Prostate gland (tissue), 2 donors: Measurements from ENCODE around the gene LDHAL6B. TPM values are rescaled to one million over a fixed set of nuclear protein-coding genes. Genes with fewer than 3 reads are reported as not detected.
"Not testable (repeated sequence)": the region's sequence is repeated elsewhere in the genome, so short reads cannot be mapped to it uniquely, and the experiment has no call there.

Experiments
- DNase-seq: peaks from one replicate; pipeline ENCODE4 v3.0.0-alpha.2; 2019; ENCODE audit warnings: low spot score
- H3K27ac ChIP-seq, 2 donors: fragments of 200-600 bp; sonication (generic); 2 replicates each; pipeline ENCODE4 v1.5.1; 2017 to 2019
- H3K27me3 ChIP-seq: fragments of 200-600 bp; sonication (generic); replicated peaks from 2 replicates; pipeline ENCODE4 v1.5.1; 2019; ENCODE audit not compliant: insufficient read depth
- H3K36me3 ChIP-seq, 2 donors: fragments of 200-600 bp; sonication (generic); 1 replicate in 1 of 2; 2 replicates in 1 of 2; pipeline versions ENCODE4 v1.5.1 to v1.8.1; 2017 to 2019
- H3K4me1 ChIP-seq: fragments of 200-600 bp; sonication (generic); replicated peaks from 2 replicates; pipeline ENCODE4 v1.5.1; 2019
- H3K4me3 ChIP-seq, 2 donors: fragments of 200-600 bp; sonication (generic); 2 replicates each; pipeline ENCODE4 v1.5.1; 2017 to 2019
- H3K9me3 ChIP-seq: fragments of 200-600 bp; sonication (generic); 2 replicates; pipeline ENCODE4 v1.5.1; 2017
- POLR2A ChIP-seq: fragments of 450-650 bp; IDR thresholded peaks from one replicate; pipeline ENCODE4 v1.6.1; 2016; ENCODE audit warnings: antibody characterized with exemption, mild to moderate bottlenecking
- POLR2AphosphoS5 ChIP-seq: sonication (generic); formaldehyde crosslinking; IDR thresholded peaks from one replicate; pipeline ENCODE4 v1.6.1; 2017; ENCODE audit warnings: antibody characterized with exemption
- WGBS: methylation state at CpG from one replicate; pipeline ENCODE4 v1.1.5; 2018; 5-methylcytosine and 5-hydroxymethylcytosine counted together
- intact Hi-C: fragments of 100-400 bp; cut with DNase I; formaldehyde crosslinking; loops from one replicate; pipeline ENCODE4 v1.14.2; 2022
- total RNA-seq, 2 donors: library from RNA; depleted of rRNA; stranded (reverse); fragments of >200 nt; gene quantifications; one replicate each; pipeline ENCODE4 v1.1.0, GENCODE V29; 2016
- TF ChIP-seq, protein P1 (sequence below), 4 experiments: fragments of 200-600 bp in 2 of 4; fragments of 450-650 bp in 2 of 4; sonication (generic) in 2 of 4; IDR thresholded peaks; 1 replicate in 3 of 4; 2 replicates in 1 of 4; pipeline ENCODE4 v1.5.1; 2016 to 2019; ENCODE audit warnings: antibody characterized with exemption in 4 of 4, mild to moderate bottlenecking in 2 of 4, moderate library complexity in 2 of 4

The LDHAL6B gene
- total RNA-seq, 2 donors from 2014 or later = 6.0 TPM; not detected in 1

DNA sequence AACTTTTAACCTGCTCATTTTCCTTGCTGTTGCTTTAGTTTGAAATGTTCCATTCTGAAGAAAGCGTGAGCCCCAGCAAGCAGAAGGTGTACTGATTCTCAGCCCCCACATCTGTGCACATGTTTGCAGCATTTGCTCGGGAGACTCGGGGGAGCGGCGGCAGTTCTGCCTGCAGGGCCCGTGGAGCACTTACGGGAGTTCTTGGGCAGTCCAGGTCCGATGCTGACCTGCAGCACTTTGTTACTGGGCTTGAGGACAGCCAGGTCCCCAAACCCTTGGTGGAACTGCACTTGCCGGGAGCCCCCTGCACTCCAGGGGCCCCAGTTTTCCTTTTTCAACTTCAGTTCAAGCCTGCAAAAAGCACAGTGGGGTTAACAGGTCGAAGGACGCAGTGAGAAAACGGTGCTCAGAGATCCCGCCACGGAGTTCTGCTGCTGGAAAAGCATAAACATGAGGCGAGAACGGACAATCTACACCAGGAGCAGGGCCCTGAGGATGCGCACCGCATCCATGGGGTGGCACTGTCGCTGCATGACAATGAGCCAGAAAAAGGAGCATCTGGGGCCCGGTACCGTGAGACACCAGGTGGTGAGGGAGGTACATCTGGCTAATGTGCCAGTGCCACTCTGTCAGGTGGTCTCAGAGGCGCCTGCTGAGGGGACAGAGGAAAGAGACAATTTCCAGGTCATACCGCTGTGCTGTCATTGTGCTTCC is 45.6 kb upstream of the LDHAL6B start:
- Histone ChIP-seq H3K27ac (no peak overlapping the region), H3K27me3 (no peaks in the 10 kb centered on the region), H3K4me1 (peaks cover 17% of the 10 kb centered on the region), H3K36me3 (no peaks in the 10 kb centered on the region), H3K4me3 (no peak overlapping the region), H3K9me3 (no peaks in the 10 kb centered on the region)
- TF ChIP-seq, protein P1, sequence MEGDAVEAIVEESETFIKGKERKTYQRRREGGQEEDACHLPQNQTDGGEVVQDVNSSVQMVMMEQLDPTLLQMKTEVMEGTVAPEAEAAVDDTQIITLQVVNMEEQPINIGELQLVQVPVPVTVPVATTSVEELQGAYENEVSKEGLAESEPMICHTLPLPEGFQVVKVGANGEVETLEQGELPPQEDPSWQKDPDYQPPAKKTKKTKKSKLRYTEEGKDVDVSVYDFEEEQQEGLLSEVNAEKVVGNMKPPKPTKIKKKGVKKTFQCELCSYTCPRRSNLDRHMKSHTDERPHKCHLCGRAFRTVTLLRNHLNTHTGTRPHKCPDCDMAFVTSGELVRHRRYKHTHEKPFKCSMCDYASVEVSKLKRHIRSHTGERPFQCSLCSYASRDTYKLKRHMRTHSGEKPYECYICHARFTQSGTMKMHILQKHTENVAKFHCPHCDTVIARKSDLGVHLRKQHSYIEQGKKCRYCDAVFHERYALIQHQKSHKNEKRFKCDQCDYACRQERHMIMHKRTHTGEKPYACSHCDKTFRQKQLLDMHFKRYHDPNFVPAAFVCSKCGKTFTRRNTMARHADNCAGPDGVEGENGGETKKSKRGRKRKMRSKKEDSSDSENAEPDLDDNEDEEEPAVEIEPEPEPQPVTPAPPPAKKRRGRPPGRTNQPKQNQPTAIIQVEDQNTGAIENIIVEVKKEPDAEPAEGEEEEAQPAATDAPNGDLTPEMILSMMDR (IDR thresholded peaks at IDR 0.05) = peak in 3 of 4 experiments; percentile 31 to 61 (median 53)
- TF ChIP-seq POLR2AphosphoS5 = no peak
- DNase-seq = no peak
- WGBS = 84% methylated on average over 23 of the region's 23 CpGs
- intact Hi-C loops = loop anchor here (5.0 to 10.0 kb wide), 2 partner anchors 176 to 331 kb away; partner anchors contain the start of gene RNF111

DNA sequence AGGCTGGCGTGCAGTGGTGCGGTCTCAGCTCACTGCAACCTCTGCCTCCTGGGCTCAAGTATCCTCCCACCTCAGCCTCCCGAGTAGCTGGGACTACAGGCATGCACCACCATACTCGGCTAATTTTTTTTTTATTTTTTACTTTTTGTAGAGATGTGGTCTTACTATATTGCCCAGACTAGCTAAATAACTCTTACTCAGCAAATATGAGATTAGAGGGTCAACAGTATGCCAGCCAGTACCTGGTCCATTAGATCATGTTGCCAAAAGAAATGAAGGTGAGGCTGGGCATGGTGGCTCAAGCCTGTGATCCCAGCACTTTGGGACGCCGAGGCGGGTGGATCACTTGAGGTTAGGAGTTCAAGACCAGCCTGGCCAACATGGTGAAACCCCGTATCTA is 44.6 kb upstream of the LDHAL6B start:
- H3K4me1 ChIP-seq = peaks cover 17% of the 10 kb centered on the region
- DNase-seq, H3K27me3 ChIP-seq, H3K27ac ChIP-seq, H3K4me3 ChIP-seq, H3K9me3 ChIP-seq, H3K36me3 ChIP-seq: not testable (repeated sequence)
- intact Hi-C loops = loop anchor here (5.0 to 10.0 kb wide), 2 partner anchors 177 to 330 kb away; partner anchors contain the start of gene RNF111
- 96% methylated on average over 8 of the region's 8 CpGs for WGBS

DNA sequence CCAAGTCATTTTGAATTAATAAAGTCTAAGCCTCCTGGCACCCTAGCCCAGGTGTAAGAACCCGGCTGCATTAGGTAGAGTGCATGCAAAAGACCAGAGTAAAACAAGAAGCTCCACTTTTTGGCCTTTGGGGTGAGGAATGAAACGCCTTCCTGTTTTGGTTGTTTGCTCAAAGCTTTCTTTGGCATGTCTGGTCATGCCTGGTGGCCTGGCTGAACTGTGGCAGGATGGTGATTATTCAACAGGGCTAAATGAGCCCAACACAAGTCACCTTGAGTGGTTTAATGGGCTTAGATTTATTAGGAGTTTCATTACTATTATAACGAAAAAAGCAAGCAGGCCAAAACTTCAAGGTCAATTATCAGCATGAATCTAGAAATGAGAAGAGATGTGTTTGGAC is 40.9 kb upstream of the LDHAL6B start:
- Histone ChIP-seq H3K36me3 (no peaks in the 10 kb centered on the region), H3K27ac (peak overlapping the region; percentile 62 to 69), H3K9me3 (no peaks in the 10 kb centered on the region), H3K4me3 (no peak overlapping the region), H3K27me3 (no peaks in the 10 kb centered on the region), H3K4me1 (peaks cover 10% of the 10 kb centered on the region)
- 33% methylated on average over 3 of the region's 3 CpGs for WGBS
- peak; percentile 77 for DNase-seq
- intact Hi-C loops = loop anchor here (10.0 kb wide), 1 partner anchor 181 kb away; the partner anchor contains the start of gene RNF111
- TF ChIP-seq POLR2A = no peak
- TF ChIP-seq, protein P1 (IDR thresholded peaks at IDR 0.05) = no peak
- TF ChIP-seq POLR2AphosphoS5 = peak; percentile 79

DNA sequence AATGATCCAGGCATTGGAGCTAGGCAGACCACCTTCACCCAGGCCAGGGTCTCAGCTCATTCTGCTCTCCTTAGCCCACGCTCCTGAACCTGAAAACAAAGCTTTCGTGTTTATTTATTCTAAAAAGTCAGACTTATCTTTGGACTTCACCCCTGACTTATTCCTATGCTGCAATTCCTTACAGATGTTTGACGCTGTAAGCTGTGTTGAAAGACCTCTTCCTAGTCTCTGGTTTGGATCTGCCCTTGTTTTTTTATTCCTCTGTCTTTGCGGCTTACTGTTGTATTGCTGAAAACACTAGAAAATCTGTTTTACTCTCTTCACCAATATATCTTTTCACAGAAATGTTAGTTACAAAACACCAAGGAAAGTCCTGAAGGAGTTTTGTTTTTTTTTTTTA is 40.5 kb upstream of the LDHAL6B start:
- no peaks in the 10 kb centered on the region for H3K27me3 ChIP-seq
- no peaks in the 10 kb centered on the region for H3K36me3 ChIP-seq
- peak overlapping the region; percentile 62 to 69 for H3K27ac ChIP-seq
- H3K9me3 ChIP-seq = no peaks in the 10 kb centered on the region
- intact Hi-C loops = loop anchor here (10.0 kb wide), 1 partner anchor 181 kb away; the partner anchor contains the start of gene RNF111
- 53% methylated on average over 4 of the region's 4 CpGs for WGBS
- DNase-seq = no peak
- H3K4me1 ChIP-seq = peaks cover 10% of the 10 kb centered on the region
- TF ChIP-seq, protein P1 (IDR thresholded peaks at IDR 0.05) = no peak
- TF ChIP-seq POLR2AphosphoS5 = no peak
- TF ChIP-seq POLR2A = no peak
- no peak overlapping the region for H3K4me3 ChIP-seq

DNA sequence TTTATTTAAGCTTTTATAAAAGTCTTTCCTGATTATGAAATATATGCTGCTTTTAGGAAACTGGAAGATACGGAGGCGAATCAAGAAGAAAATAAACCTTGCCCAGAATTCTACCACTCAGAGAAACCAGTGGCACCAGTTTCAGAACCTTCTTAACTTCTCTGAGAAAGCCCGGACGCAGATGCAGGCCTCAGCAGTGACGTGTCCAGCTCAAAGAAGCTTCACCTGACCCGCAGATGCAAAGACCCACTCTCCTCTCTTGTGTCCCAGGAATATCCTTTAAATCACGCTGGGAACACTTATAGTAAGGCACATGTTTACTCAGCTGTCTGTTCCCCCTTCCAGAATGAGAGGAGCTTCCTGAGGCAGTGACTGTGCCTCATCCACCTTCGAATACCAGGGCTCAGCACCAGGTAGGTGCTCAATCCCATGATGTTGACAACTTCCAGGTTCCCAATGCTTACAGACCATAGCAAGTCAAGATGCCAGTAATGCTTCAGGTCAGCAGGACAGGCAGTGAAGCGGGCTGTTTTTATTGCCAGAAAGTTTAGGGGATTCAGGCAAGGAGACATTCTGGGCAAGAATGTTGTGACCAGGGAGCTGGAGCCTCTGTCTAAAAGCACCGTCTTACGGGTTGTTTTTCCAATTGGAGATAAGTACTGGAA is 39.9 kb upstream of the LDHAL6B start:
- no peak for DNase-seq
- Histone ChIP-seq H3K4me3 (no peak overlapping the region), H3K27me3 (no peaks in the 10 kb centered on the region), H3K4me1 (peaks cover 10% of the 10 kb centered on the region), H3K27ac (peak overlapping the region; percentile 62 to 69), H3K9me3 (no peaks in the 10 kb centered on the region), H3K36me3 (no peaks in the 10 kb centered on the region)
- TF ChIP-seq POLR2AphosphoS5 = no peak
- TF ChIP-seq, protein P1 (IDR thresholded peaks at IDR 0.05) = no peak
- no peak for TF ChIP-seq POLR2A
- intact Hi-C loops = loop anchor here (10.0 kb wide), 1 partner anchor 182 kb away; the partner anchor contains the start of gene RNF111
- WGBS = 59% methylated on average over 11 of the region's 11 CpGs
